Right ventricle myocardium inferior (tissue), 1 donor: ENCODE measurements around the gene SNRNP40. TPM values are rescaled to one million over a fixed set of nuclear protein-coding genes. Genes with fewer than 3 reads are reported as not detected.

Experiments
- total RNA-seq: library from RNA; stranded (reverse); fragmentation: NEBNext Ultra II Directional; extraction: Animal tissue kit (Norgen Biotek cat#: 25700); gene quantifications from one replicate; pipeline ENCODE4 v1.2.1, GENCODE V29; 2021
- donor health status: DM: no; HTN: yes; CAD: no; lungs with severe emphysema.

SNRNP40 gene
- total RNA-seq, 1 donor from 2014 or later = 19.0 TPM

Other genes with a start within 250 kb of the SNRNP40 start
- gene PUM1, start 231.1 kb downstream of the SNRNP40 start, total RNA-seq = 71.1 TPM
- 0.14 TPM for gene NKAIN1, start 56.9 kb downstream of the SNRNP40 start, total RNA-seq
- gene ZCCHC17, start 244 bp upstream of the SNRNP40 start, total RNA-seq = 10.4 TPM
- 5,086 TPM for gene FABP3, start 76.3 kb upstream of the SNRNP40 start, total RNA-seq
- 1.7 TPM for gene SERINC2, start 116.4 kb upstream of the SNRNP40 start, total RNA-seq